Activated T-cell treated with anti-CD3 and anti-CD28 coated beads, Interleukin-2, amount 50 U/mL, for 4 hours (primary cell): Measurements from ENCODE around the gene ZFAND6. TPM values are rescaled to one million over a fixed set of nuclear protein-coding genes. Genes with fewer than 3 reads are reported as not detected.
"Not testable (repeated sequence)": the region's sequence is repeated elsewhere in the genome, so short reads cannot be mapped to it uniquely, and the experiment has no call there.

Experiments
- ATAC-seq, 2 donors: fragments of 200-7000 bp; cut with Tn5 transposase; one replicate each; pipeline ENCODE4 v1.10.0; 2021
- DNase-seq: peaks from one replicate; pipeline ENCODE4 v3.0.0-alpha.2; 2020
- H3K27me3 Mint-ChIP-seq: one replicate; pipeline ENCODE4 v1.8.0; 2021; ENCODE audit warnings: low read depth, mixed read lengths
- H3K36me3 Mint-ChIP-seq: one replicate; pipeline ENCODE4 v1.8.0; 2022; ENCODE audit warnings: mixed read lengths; ENCODE audit not compliant: insufficient read depth
- H3K4me1 Mint-ChIP-seq: one replicate; pipeline ENCODE4 v1.8.0; 2021; ENCODE audit warnings: low read depth, mixed read lengths
- H3K4me3 Mint-ChIP-seq: one replicate; pipeline ENCODE4 v1.8.0; 2021; ENCODE audit warnings: mild to moderate bottlenecking, moderate library complexity, mixed read lengths
- H3K9me3 Mint-ChIP-seq: one replicate; pipeline ENCODE4 v1.8.0; 2021; ENCODE audit warnings: mixed read lengths
- total RNA-seq, 3 donors: library from RNA; stranded (reverse); gene quantifications; one replicate each; pipeline ENCODE4 v1.2.1, GENCODE V29; 2021

The ZFAND6 gene
- total RNA-seq, 3 donors from 2014 or later, result 21.9 to 24.7 (median 22.9) TPM

DNA sequence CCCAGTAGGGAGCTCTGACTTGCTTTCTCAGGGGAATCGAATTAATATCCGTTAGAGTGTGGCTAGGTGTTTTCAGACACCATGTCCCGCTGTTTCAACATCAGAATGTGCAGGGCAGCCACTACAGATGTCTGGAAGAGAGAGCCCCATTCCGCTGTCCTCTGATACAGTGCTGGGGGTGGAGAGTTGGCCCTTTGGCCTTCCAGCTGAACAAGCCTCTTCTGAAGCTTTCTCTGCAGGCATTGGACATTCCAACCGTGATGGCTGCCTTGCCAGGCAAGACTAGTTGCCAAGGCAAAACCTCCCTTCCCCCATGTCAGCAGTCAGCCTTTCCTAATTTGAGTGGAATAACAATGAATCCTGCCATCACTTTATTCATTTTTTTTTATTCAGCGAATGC is 94.9 kb downstream of the ZFAND6 start:
- Mint-ChIP-seq H3K4me3 (no peak overlapping the region), H3K27me3 (no peaks in the 10 kb centered on the region), H3K36me3 (no peaks in the 10 kb centered on the region)

DNA sequence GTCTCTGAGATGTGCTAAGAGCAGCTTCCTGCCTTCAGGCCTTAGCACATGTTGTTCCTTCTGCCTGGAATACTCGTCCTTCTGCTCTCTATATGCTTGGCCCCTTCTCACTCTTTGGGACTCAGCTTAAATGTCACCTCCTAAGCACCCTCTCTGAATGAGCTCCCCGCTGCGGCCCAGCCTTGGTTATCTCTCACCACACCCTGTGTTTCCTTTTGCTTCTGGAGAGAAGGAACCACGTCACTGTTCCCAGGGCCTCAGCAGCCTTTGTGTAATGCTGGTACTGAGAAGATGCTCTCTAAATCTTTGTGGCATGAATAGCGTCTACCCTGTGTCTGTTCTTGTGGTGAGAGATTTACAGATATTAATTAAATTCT is 95.5 kb downstream of the ZFAND6 start:
- no peak for ATAC-seq
- Mint-ChIP-seq H3K4me3 (no peak overlapping the region), H3K4me1 (peaks cover 18% of the 10 kb centered on the region)

More for the DNA sequence above, 94.9 kb downstream of the ZFAND6 start:
- no peak for DNase-seq
- Mint-ChIP-seq H3K4me1 (peaks cover 13% of the 10 kb centered on the region), H3K9me3 (no peaks in the 10 kb centered on the region)
- no peak for ATAC-seq

DNA sequence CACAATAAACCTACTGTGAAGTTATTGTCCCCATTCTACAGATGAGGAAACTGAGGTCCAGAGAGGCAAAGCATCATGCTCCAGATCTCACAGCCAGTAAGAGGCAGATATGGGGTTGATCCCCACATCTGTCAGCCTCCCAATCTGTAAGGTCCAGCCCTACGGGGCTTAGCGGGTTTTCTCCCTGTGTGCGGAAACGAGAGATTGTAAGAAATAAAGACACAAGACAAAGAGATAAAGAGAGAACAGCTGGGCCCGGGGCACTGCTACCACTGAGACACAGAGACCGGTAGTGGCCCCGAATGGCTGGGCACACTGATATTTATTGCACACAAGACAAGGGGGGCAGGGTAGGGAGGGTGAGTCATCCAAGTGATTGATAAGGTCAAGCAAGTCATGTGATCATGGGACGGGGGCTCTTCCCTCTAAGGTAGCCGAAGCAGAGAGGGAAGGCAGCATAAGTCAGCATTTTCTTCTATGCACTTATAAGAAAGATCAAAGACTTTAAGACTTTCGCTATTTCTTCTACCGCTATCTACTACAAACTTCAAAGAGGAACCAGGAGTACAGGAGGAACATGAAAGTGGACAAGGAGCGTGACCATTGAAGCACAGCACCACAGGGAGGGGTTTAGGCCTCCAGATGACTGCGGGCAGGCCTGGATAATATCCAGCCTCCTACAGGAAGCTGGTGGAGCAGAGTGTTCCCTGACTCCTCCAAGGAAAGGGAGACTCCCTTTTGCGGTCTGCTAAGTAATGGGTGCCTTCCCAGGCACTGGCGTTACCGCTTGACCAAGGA is 96.1 kb downstream of the ZFAND6 start:
- not testable (repeated sequence) for DNase-seq, ATAC-seq, H3K9me3 Mint-ChIP-seq, H3K36me3 Mint-ChIP-seq, H3K27me3 Mint-ChIP-seq, H3K4me3 Mint-ChIP-seq
- H3K4me1 Mint-ChIP-seq, result peaks cover 23% of the 10 kb centered on the region

More for the DNA sequence above, 95.5 kb downstream of the ZFAND6 start:
- Mint-ChIP-seq H3K9me3 (no peaks in the 10 kb centered on the region), H3K27me3 (no peaks in the 10 kb centered on the region), H3K36me3 (no peaks in the 10 kb centered on the region)
- DNase-seq, result no peak

DNA sequence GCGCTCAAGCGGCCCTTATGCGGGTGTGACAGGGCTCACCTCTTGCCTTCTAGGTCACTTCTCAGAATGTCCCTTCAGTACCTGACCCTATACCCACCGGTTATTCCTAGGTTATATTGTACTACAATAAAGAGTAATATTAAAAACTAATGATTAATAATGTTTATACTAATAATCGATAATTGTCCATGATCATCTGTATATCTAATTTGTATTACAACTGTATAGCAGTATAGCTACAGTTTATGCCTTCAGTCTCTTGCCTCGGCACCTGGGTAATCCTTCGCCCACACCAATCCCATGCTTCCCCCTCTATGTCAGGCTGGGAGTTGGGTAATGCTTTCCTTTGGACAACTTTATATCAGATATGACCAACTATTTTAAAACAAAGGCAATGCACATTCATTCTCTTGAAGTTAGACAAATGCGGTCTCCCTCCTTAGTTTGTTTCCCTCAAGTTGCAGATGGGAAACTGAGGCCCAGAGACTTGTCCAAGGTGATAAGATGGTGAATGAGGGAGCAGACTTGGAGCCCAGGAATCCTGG is 96.8 kb downstream of the ZFAND6 start:
- peaks cover 3% of the 10 kb centered on the region for H3K36me3 Mint-ChIP-seq
- no peak for DNase-seq
- no peaks in the 10 kb centered on the region for H3K9me3 Mint-ChIP-seq
- no peak for ATAC-seq
- H3K4me3 Mint-ChIP-seq, result no peak overlapping the region
- H3K4me1 Mint-ChIP-seq, result peaks cover 29% of the 10 kb centered on the region
- H3K27me3 Mint-ChIP-seq, result no peaks in the 10 kb centered on the region

DNA sequence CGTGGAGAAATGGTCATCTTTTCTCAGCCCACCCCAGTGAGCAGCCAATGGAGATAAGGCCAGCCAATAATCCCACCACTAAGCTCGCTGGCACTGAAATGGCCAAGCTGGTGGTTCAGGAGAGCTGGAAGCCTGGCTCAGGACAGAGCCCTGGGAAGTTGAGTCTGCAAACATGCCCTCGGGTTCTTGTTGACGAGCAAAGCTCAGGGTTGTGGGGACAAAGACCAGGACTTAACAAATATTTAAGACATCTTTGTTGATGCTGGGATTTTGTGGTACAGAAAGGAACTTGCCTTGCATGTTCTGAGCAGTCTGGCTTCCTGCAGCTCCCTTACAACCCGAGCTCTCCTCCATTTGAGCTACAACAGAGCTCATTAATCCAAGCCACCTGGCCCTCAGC is 97.7 kb downstream of the ZFAND6 start:
- Mint-ChIP-seq H3K36me3 (peaks cover 8% of the 10 kb centered on the region), H3K9me3 (no peaks in the 10 kb centered on the region), H3K4me3 (no peak overlapping the region), H3K27me3 (no peaks in the 10 kb centered on the region), H3K4me1 (peaks cover 30% of the 10 kb centered on the region)
- ATAC-seq, result no peak
- DNase-seq, result no peak

DNA sequence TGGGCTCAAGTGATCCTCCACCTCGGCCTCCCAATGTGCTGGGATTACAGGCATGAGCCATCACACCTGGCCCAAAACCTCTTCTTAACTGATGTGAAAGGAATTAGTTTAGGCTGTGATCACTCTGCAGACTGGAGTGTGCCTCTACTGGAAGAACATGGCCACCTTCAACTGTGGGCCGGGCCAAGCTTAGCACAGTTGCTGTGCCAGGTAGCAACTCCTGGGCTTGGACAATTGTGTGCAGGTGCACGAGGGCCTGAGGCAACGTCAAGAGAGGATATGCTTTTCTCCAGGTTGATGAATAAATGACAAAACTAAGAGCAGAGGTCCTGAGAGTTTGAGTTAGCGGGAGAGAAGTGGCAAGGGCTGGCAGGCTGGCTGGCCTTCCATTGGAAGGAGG is 99.8 kb downstream of the ZFAND6 start:
- Mint-ChIP-seq H3K4me1 (peaks cover 19% of the 10 kb centered on the region), H3K27me3 (no peaks in the 10 kb centered on the region), H3K36me3 (peaks cover 15% of the 10 kb centered on the region), H3K9me3 (no peaks in the 10 kb centered on the region), H3K4me3 (no peak overlapping the region)
- no peak for DNase-seq
- no peak for ATAC-seq

DNA sequence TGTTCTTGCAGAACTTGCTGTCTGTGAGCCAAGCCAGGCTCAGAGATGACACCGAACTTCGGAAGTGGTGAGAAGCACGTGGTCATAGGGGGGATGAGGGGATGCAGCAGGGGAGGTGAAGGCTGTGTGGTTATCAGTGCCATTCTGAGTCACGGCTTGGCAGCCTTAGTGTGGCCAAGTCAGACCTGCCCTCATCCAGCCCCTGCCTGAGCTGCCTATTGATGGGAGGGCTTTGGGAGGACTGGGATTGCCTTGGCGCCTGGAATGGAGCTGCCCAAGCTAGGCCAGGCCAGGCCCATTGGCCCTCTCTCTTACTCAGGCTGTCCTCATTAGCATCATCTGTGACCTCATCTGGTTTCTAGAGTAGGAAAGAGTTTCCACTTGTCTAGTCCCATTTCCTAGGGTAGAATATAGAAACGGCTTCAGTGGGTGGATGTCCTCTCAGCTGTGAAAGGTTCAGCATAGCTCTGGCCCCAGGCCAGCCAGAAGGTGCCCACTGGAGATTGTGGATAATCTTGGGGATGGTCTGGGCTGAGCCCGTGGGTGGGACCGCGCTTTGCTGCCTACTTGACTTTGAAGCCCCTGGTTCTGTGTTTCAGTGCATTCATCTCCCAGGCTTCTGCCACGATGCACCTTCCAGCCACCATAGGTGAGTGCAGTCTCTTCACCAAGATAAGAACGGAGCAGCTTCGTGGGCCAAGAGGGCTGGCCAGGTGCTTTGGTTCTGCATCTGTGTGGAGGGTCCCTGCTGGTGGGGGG is 100.5 kb downstream of the ZFAND6 start:
- DNase-seq, result no peak
- H3K36me3 Mint-ChIP-seq, result peaks cover 16% of the 10 kb centered on the region
- no peaks in the 10 kb centered on the region for H3K27me3 Mint-ChIP-seq
- peak in 1 of 2 donors; percentile 60 for ATAC-seq
- H3K9me3 Mint-ChIP-seq, result no peaks in the 10 kb centered on the region
- H3K4me3 Mint-ChIP-seq, result no peak overlapping the region
- H3K4me1 Mint-ChIP-seq, result peaks cover 19% of the 10 kb centered on the region

DNA sequence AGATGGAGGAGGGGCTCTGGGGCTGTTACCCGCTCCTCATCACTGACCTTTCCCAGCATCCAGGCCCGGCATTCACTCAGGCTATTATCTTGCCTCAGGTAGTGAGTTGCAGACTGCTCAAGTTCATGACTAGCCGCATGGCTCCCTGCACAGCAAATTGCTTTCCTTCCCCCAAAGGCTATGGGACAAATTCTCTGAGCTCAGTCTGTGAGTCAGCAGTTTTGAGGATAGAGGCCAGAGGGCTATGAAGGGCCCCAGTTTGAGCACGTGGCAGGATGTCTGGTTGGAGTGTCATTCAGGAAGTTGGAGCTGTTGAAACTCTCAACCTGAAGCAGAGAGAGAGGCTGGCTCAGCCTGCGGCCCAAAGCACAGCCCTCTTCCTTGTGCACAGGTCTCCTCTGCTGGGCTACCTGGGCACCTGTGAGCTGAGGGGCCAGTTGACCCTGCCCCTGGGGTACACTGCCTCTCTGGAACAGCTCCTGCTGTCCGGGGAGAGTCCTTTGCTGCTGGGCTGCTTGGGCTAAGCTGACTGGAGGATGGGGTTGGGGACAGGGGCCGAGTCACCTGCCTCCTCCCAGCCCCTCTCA is 101.2 kb downstream of the ZFAND6 start:
- Mint-ChIP-seq H3K4me1 (peaks cover 19% of the 10 kb centered on the region), H3K9me3 (no peaks in the 10 kb centered on the region), H3K27me3 (no peaks in the 10 kb centered on the region), H3K4me3 (no peak overlapping the region), H3K36me3 (peaks cover 16% of the 10 kb centered on the region)
- ATAC-seq (peak; percentile 76 to 80), DNase-seq (no peak)

DNA sequence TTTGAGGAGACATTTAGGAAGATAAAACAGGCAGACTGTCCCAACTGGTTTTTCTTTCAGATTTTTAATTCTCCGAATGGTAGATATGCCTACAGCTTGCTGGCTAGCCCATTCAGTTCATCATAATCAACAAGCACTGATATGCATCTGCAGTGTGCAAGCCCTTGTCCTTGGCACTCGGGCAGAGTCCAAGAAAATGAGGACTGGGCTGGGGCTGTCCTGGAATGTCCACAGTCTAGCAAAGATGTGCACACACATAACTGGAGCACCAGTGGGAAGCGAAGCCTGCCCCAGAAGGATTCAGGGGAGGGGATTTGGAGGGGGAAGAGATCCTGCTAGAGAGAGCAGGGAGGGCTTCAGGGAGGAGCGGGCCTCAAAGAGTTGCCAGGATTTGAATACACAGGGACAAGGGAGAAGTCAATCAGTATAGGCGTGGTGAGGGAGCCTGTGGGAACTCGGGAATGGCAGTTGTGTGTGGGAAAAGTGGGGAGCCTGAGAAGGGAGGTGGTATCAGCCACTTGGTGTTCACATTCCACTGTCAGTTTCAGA is 102.1 kb downstream of the ZFAND6 start:
- Mint-ChIP-seq H3K4me1 (peaks cover 19% of the 10 kb centered on the region), H3K9me3 (no peaks in the 10 kb centered on the region), H3K27me3 (no peaks in the 10 kb centered on the region), H3K4me3 (no peak overlapping the region), H3K36me3 (peaks cover 16% of the 10 kb centered on the region)
- no peak for ATAC-seq
- no peak for DNase-seq

DNA sequence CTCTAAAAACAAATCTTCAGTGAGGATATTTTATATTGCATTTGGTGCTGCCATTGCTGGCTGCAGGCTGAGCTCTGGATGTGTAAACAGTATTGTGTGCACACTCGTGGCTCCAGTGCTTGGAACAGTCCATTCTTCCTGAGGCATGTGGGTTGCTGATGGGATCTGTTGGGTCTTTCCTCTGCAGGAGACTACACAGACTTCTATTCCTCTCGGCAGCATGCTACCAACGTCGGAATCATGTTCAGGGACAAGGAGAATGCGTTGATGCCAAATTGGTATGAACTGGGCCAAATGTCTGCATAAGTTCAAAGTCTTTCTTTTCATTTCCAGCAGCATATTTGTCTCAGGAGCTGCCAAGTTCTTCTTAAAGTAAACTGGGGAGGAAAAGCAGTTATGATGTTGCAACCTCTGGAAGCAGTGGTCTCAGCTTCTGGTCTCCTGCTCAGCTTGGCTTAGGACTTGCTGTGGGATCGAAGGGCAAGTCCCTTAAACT is 102.6 kb downstream of the ZFAND6 start:
- Mint-ChIP-seq H3K4me1 (peaks cover 19% of the 10 kb centered on the region), H3K36me3 (peaks cover 16% of the 10 kb centered on the region), H3K9me3 (no peaks in the 10 kb centered on the region), H3K27me3 (no peaks in the 10 kb centered on the region), H3K4me3 (no peak overlapping the region)
- no peak for ATAC-seq
- DNase-seq, result no peak

DNA sequence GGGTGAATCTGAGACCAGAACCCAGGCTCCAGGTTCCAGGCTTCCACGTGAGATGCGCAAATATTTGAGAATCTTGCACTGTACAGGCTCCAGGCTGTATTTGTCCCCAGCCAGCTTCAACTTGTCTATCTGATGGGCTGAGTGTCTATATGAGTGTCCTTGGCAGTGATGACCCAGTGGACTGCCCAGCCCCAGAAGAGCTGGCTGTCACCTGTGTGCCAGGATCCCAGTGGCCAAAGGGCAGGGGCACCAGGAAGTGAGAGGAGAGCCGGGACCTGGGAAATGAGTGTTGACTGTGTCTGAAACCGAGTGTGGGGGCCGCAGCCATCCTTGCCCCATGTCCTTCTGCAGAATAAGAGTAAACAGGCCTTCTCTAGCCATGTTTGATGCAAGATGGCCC is 103.7 kb downstream of the ZFAND6 start:
- Mint-ChIP-seq H3K9me3 (no peaks in the 10 kb centered on the region), H3K4me3 (no peak overlapping the region), H3K27me3 (no peaks in the 10 kb centered on the region), H3K36me3 (peaks cover 16% of the 10 kb centered on the region), H3K4me1 (peaks cover 19% of the 10 kb centered on the region)
- DNase-seq (no peak), ATAC-seq (no peak)

DNA sequence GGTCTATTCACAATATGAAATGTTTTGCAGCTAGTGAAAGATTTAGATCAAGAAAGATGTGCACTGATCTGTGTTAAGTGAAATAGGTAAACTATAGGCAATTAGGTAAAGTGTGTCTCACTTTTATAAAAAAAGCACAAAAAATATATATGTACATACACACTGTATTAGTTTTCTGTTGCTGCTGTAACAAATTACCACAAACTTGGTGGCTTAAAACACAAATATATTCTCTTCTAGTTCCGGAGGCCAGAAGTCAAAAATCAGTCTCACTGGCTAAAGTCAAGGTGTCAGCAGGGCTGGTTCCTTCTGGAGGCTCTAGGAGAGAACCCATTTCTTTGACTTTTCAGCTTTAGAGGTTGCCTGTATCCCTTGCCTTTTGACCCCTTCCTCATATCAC is 104.4 kb downstream of the ZFAND6 start:
- Mint-ChIP-seq H3K27me3 (no peaks in the 10 kb centered on the region), H3K9me3 (no peaks in the 10 kb centered on the region), H3K4me3 (no peak overlapping the region), H3K4me1 (peaks cover 19% of the 10 kb centered on the region), H3K36me3 (peaks cover 16% of the 10 kb centered on the region)
- ATAC-seq (no peak), DNase-seq (no peak)

DNA sequence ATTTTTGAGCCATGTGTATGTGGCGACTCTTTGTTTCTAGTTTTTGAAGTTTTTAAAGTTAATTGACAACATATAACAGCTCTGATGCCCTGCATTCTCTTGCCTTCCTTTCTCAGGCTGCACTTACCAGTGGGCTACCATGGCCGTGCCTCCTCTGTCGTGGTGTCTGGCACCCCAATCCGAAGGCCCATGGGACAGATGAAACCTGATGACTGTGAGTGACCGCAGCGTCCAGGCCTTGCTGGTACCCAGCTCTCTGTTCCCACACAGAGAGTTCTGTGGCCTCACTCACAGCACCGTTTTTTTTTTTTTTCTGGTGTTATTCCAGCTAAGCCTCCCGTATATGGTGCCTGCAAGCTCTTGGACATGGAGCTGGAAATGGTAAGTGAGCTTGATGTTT is 108.5 kb downstream of the ZFAND6 start:
- DNase-seq, result no peak
- Mint-ChIP-seq H3K4me3 (no peak overlapping the region), H3K27me3 (no peaks in the 10 kb centered on the region), H3K4me1 (no peaks in the 10 kb centered on the region), H3K9me3 (no peaks in the 10 kb centered on the region), H3K36me3 (peaks cover 3% of the 10 kb centered on the region)
- ATAC-seq, result no peak

DNA sequence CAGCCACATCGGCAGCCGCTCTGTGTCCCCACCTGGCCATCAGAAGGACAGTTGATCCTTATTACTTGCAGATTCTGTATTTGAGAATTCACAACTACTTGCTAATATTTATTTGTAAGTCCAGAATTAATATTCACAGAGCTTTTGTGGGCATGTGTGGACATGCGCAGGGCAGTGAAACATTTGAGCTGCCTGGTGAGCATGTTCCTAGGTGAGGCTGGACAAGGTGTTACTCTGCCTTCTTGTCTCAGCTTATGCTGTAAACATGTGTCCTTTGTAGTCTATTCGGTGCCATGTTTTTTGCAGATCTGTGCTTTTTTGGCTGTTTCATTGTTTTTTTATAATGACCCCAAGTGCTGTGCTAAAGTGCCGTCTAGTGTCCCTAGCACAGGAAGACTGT is 108.9 kb downstream of the ZFAND6 start:
- no peak overlapping the region for H3K4me3 Mint-ChIP-seq

More for the DNA sequence above, 108.9 kb downstream of the ZFAND6 start:
- no peak for ATAC-seq
- no peak for DNase-seq
- Mint-ChIP-seq H3K4me1 (no peaks in the 10 kb centered on the region), H3K9me3 (no peaks in the 10 kb centered on the region), H3K36me3 (peaks cover 3% of the 10 kb centered on the region), H3K27me3 (no peaks in the 10 kb centered on the region)
